ENCODE measurements around the gene ADRA2C.

ADRA2C gene

DNA sequence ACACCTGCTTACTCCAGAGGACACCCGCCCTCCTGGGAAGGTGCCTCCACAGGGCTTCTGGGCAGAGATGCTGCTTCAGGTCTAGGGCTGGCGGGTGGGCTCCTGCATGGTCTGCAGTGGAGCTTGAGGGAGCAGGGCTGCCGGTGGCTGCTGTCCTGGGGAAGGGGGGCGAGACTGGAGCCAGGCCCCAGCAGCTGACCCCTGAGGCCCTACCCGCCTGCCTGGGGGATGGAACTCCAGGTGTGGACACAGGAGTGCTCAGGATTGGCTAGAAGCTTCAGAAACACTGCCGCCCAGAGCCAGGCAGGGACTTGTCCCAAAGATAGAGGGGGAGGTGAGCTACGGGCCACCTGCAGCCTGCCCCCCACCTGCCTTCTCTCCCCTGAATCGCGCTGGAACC, 33.0 kb upstream of the ADRA2C start:
- no peak for FAIRE-seq

DNA sequence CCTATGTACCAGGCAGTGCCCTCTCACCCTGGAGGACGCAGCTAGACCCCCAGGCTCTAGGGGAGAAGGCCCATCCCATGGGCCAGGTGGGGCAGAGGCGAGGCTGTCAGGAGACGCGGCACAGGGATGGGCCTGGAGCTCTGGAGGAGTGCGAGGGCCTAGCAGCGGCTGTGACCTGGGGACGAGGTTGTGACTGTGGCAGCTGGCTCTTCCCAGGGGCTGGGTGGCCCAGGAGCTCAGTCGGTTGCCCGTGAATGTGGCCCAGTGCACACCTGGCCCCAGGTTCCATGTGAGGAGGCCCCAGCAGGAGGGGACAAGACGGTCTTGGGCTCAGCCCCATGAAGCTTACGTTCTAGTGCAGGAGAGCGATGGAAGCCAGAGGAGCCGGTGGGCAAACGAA, 31.0 kb upstream of the ADRA2C start:
- no peak for FAIRE-seq

DNA sequence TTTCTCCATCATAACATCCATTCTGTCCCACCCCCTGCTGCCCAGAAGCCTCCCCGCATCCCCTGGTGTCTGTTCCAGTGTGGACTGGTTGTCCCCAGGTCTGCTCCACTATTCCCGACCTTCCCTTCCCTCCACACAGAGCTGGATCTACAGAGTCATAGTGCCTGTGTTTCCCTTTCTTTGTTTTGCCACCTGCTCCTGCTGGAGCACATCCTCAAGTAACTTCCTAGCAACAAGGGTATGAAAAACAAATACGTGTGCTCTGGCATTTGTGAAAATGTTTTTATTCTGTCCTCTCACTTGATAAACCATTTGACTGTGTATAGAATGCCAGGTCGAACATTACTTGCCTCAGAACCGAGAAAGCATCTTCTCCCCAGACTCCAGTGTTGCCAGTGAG, 29.9 kb upstream of the ADRA2C start:
- no peak for FAIRE-seq

DNA sequence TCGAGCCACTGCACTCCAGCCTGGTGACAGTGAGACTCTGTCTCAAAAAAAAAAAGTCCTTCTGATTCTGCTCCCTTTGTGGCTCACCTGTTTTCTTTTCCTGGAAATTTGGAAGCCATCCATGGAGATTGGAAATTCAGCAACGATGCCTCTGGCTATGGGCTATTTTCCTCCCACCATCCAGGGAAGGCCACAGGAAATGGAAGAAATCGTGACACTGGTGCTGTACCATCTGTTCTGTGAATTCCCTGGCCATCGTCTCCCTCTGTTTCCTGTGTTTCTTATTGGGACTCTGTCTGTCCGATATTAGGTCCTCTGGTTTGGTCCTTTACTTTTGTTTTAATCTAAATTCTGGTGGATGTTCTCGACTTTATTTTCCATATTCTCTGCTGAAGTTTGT, 29.4 kb upstream of the ADRA2C start:
- FAIRE-seq = no peak

DNA sequence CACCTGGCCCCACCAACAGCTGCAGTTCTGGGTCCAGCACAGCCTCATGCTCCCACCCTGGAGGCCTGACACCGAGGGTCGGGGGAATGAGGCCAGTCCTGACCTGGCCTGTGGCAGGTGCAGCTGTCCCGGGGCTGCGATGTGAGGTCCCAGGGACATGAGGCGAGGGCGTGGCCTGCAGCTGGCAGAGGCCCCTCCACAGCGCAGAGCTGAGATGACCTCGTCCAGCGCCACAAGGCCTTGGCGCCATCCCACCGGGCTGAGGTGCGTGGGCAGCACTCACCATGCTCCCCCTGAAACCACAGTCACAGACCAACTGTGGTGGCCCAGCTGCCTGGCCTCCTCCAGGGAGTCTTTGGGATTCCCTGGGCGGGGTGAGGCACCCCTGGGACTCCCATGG, 26.6 kb upstream of the ADRA2C start:
- no peak for FAIRE-seq

DNA sequence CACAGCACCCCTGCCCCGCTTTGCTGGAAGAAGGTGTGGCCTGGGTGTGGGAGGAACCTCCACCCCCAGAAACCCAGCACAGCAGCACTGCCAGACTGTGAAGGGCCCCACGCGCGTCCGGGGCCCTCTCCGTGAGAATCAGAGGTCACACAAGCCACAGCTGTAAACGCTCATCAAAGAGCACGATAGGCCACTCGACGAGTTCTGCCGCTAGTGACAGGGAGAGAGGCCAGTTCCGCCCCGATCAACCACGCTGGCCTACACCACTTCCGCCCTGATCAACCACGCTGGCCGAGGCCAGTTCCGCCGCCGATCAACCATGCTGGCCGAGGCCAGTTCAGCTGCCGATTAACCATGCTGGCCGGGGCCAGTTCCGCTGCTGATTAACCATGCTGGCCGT, 25.9 kb upstream of the ADRA2C start:
- FAIRE-seq = no peak

DNA sequence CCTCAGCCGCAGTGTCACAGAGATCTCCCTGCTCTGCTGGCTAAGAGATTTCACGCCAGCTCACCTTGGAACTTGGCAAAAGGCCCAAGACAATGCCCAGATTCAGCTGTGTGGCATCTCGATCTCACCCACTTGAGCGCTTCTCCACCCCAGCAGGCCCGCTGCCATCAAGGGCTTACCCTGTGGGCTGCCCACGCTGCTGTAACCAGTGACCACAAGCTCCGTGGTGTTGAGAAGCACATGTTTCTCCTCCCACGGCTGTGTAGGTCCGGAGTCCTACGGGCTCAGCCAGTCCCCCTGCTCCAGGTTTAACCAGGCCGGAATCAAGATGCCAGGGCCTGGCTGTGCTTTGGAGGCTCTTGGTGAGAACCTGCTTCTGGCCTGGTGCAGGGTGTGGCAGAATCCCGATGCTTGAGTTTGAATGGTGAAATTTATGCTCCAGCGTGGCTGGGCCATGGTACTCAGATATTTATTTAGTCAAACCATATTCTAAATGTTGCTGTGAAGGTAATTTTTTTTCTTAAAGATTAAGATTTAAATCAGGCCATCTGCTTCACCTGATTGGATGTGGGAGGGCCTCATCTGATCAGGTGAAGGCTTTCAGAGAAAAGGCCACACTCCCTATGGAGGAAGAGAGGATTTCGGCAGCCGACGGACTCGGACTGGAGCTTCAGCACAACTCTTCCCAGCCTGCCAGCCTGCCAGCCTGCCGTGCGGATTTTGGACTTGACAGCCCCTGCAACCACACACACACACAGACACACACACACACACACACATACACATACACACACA, 24.8 kb upstream of the ADRA2C start:
- FAIRE-seq = no peak

DNA sequence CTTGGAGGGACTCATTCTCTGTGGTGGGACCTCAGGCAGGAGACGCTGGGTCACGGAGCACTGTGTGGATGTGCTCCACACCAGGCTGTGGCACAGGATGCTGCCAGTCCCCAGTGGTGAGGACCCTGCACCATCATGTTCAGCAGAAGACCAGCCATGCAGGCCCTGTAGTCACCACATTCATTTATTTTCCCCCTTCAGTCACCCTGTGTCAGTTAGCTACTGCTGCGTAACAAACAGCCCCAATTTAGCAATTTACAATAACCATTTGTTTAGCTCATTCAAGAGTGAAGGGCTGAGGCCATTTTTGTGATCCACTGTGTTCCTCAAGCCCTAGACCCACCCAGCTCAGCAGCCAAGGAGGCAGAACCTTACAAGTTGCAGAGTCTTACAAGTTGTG, 23.6 kb upstream of the ADRA2C start:
- FAIRE-seq = no peak

DNA sequence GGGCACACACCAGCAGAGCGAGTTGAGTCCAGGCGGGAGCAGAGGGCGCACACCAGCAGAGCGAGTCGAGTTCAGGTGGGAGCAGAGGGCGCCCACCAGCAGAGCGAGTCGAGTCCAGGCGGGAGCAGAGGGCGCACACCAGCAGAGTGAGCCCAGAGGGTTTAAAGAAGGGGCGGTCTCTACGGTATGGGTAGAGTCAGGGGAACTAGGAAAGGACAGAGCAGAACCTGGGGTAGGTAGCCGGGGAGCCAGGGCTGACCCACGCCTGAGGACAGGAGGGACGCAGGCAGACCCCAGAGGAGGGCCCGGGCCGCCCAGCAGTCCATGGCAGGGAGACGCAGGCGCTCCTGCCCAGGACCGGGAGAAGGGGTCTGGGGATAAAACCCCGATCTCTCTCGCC, 22.0 kb upstream of the ADRA2C start:
- no peak for FAIRE-seq

DNA sequence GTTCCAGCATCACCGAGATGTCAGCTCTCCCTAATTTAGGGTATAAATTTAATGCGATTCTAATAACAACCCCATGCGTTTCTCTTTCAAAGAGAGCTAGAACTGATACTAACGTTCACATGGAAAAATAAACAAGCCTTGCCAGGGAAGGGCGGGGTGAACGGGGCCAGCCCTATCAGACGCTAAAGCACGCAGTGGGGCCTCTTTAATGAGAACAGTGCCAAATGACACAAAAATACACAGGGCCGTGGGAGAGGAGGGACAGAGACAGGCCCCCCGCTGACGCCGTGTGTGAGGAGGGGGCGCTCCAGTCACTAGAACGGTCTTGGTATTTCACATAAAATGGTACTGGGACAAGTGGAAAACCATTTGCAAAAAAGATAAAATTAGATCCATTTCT, 21.3 kb upstream of the ADRA2C start:
- FAIRE-seq = no peak

DNA sequence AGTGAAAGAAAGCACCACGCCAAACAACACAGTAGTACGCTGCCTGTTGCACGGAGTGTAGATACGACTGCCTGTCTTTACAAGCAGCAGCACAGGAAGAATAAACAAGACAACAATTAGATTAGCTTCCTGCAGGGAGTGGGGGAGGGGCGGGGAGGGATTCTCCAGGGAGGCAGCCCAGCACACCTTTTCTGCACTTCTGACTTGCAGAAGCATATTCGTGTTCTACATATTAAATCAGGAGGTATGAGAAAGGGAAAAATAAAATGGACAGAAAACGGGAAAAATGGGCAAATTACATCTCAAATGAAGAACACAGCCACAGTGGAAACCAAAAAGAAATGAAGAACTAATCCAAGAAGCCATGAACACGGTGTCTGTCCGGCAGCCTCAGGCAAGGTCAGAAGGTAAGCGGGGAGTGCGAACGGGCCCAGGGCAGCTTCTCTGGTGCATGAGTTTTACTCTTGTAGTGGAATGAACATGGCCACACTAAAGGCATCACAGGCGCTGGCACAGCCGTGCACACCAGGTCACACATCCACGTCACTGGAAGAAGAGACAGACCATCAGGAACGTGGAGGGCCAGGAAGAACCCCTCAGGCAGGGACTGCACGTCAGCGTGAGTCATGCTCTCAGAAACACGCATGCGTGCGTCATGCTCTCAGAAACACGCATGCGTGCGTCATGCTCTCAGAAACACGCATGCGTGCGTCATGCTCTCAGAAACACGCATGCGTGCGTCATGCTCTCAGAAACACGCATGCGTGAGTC, 20.1 kb upstream of the ADRA2C start:
- FAIRE-seq = no peak

DNA sequence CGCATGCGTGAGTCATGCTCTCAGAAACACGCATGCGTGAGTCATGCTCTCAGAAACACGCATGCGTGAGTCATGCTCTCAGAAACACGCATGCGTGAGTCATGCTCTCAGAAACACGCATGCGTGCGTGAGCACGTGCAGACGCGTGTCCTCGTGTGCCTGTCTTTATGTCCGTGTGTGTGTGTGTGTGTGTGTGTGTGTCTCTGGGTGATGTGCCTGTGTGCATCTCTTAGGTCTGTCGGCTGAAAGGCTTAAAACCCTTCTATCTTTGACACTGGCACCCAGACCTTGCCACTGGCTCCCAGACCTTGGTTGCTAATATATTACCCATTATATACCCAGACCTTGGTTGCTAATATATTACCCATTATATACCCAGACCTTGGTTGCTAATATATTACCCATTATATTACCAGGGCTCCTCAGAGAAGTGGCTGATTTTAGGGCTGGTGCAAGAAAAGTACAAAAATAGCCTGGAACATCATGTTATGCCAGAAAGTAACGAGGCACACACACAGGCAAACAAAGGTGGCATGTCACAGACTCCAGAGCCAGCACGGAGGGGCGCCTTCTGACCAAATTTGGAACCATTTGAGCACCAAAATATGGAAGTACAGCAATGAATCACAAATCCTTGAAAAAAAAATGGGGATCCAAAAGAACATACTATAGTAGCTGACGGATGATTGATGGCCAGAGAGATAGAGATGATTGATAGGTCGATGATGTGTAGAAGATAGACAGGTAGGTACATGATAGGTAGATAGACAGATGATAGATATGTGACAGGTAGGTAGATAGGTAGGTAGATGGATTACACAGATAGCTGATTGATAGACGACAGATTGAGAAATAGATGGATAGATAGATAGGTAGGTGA, 19.2 kb upstream of the ADRA2C start:
- no peak for FAIRE-seq

DNA sequence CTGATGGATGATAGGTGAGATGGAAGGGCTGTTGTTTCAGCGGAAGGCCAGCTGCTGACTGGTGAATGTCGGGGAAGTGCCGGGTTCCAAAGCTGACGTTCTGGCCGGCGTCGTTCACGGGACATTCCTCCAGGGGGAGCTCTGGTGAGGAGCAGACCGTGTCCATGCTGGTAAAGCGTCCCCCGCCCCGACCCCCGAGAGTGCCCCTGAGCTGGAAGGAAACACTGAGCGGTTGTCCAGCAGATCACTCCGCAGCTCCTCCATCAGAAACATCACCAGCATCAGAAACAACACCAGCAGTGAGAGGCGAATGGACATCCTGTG, 18.6 kb upstream of the ADRA2C start:
- FAIRE-seq = no peak

DNA sequence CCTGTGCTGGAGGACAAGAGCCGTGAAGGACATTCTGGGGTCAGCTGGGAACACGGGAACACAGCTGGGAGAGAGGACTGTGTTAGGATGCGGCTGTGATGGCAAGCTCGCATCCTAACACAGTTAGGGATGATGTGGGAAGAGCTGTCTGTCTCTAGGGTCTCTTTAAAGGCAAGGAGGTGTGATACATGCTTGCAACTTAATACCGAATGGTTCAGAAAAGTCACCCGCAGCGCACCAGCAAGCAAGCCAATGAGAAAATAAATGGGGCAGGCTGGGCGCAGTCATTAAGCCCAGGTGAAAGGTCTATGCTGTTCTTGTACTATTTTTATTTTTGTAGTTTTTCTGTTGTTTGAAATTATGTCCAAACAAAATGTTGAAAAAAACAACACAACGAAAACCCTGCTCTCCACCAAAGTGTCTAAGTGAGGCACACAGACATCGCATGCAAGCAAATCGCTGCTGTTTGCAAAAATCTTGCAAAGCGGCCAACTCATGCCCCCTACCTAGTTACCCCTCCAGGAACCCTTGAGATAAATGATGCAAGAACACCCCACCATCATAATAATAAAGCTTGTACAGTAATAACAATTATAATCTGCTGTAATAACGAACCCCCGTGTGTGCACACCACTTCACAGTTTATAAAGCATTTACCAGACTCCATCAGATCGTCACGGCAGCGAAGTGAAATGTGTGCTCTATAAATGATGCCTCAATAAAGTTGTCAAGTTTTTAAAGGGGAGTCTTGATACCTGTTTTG, 17.9 kb upstream of the ADRA2C start:
- FAIRE-seq = no peak

DNA sequence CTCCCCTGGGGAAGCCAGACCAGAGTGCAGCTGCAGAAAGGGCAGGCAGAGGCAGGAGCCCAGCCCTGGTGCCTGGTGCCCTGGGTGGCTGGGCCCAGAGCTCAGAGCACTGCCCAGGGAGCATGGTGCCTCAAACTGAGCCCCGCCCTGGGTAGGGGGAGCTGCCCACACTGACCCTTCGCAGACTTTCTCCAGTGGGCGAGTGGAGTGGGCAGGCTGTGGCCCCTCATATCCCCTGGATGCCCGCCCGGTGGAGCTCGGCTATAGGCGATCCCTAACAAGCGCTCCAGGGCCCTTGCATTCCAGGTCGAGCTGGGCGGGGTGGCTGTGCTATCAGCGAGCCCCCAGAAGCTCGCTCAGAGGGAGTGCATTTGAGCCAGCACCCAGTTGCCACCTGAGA, 17.1 kb upstream of the ADRA2C start:
- FAIRE-seq = no peak

DNA sequence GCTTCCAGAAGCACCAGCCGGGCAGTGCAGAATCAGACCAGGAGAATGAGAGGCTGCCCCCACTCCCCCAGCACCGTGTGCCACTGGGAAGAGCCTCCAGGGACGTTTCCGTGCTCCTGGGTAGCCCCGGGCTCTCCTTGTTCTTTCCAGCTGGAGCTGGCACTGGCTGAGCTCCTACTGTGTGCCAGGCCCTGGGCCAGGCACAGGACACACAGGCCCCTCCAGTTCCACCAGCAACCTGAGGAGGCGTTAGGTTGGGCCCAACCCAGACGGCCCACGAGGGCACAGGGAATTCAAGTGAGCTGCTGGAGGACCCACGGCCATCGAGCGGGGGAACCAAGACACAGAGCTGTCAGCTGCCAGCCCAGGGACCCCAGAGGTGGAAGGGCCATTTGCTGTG, 15.9 kb upstream of the ADRA2C start:
- FAIRE-seq = no peak

DNA sequence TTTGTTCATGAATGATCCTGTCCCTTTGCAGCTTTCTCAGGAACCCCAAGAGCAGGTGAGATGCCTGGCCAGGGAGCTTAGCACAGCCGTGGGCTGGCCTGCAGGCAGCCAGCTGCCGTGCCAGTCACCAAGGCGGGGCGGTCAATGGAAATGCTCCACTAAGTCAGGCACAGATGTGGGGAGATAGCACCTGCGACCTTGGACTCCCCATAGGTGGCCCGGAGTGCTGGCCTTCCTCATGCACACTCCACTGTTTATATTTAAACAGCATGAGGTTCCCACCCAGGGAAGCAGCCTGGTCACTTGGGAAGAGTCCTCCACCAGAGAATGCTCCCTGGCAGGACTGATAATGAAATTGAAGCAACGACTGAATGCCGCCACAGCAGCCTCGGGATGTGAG, 14.2 kb upstream of the ADRA2C start:
- no peak for FAIRE-seq

DNA sequence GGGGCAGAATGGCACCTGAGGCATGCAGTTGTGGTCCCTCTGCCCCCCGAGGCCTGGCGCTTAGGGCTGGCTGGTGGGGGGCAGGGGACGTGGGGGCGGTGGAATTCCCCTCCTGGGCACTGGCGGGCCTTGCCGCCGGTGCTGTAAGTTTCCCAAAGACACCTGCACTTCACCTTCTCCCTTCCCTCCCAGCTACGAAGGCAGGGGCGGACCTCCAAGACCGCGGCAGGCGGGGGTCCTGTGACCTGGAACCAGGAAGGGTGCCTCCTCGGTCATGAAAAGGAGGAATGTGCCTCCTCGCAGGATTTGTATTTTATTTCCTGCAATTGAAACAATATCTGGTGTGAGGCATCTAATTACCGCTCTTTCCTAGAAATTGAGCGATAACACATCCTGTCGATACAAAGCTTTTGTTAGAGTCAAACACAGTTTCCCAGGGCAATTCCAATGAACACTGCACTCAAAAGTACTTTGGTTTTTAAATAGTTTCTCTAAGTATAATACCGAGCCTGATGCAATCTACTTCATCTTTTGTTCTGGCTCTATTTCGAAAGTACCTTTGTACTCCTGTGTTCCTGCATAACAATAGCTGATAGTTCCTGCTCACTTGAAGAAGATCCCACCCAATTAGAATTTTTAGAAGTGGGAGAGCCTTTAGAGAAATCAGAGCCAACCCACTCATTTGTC, 12.3 kb upstream of the ADRA2C start:
- FAIRE-seq = no peak

DNA sequence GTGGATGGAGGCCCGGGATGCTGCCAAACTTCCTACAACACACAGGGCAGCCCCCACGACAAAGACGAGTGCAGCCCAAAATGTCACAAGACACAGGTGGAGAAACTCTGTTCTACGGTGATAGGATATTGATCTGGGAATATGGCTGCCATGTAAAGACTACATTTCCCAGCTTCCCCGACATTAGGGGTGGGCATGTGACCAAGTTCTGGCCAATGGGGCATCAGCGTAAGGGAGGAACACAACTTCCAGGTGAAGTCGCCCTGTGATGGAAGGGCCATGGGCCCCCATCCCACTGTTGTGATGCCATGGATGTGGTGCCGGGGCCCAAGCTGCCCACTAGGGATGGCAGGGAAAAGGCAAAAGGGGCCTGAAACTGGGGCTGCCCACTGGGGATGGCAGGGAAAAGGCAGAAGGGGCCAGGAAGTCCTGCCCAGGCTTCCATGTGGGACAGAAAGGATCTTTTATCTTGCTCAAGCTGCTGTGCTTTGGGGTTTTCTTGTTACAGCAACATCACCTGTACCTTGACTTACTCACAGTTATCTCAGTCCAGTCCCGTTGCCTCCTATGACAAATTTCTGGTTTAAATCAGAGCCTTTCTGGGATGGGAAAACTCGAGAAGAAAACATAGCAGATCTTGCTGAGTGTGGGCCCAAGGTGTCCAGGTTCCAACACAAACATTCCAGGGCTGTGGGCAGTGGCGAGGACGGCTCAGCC, 9.7 kb upstream of the ADRA2C start:
- no peak for FAIRE-seq

DNA sequence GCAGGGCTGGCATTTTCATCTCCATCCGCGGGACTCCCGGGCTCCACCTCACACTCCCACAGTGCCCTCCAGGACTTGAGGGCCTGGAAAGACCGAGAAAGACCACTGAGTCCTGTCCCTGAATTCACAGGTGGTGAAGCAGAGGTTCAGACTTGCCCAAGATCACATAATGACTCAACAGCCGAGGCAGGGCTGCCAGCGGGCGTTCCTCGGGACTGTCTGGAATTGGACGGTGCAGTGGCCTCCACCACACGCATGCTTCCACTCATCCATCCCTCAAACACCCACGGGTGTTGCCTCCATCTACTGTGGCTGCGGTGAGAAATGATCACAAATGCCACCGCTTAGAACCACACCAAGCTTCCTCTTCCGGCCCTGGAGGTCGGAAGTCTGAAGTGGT, 6.9 kb upstream of the ADRA2C start:
- no peak for FAIRE-seq

DNA sequence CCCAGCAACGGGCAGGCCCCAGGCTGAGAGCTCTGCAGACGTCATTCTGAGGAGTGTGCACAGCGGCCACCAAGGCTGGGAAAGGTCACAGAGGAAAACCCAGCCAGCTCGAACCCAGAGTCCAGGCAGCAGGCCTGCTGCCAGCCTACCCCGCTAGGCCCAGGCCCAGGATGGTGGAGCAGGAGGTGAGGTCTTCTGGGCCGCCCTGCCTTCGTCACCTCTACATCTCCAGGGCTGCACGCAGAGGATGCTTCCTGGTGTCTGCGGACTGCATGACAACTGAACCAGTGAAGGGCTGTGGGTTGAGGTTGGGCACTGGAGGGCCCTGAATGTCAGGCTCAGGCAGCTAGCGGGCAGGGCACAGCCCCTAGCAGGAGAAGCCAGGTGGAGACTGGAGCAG, 5.8 kb upstream of the ADRA2C start:
- no peak for FAIRE-seq

DNA sequence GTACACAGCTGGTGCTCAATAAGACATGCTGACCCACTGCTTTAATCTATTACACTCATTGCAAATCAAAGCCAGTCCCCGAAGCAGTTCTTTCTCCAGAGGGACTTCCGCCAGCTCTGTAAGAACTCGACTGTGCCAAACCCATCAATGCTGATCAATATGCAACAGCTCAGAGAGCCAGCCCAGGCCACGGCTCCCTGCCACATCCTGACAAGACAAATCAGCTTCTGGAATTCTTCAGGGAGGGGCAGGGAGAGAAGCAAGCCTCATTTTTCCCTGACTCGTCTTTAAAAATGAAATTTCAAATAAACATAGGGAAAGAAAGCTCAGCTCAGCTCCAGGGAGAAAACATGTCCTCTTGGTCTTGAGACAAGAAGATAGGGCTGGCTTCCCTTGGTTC, 5.3 kb upstream of the ADRA2C start:
- no peak for FAIRE-seq

Measured in colon (tissue), 2 donors.